Activated T-cell treated with anti-CD3 and anti-CD28 coated beads, Interleukin-2, amount 50 U/mL, for 4 hours (primary cell): Measurements from ENCODE around the gene DLG2. TPM values are rescaled to one million over a fixed set of nuclear protein-coding genes. Genes with fewer than 3 reads are reported as not detected.

Experiments
- ATAC-seq, 2 donors: fragments of 200-7000 bp; cut with Tn5 transposase; one replicate each; pipeline ENCODE4 v1.10.0; 2021
- DNase-seq: peaks from one replicate; pipeline ENCODE4 v3.0.0-alpha.2; 2020
- H3K27me3 Mint-ChIP-seq: one replicate; pipeline ENCODE4 v1.8.0; 2021; ENCODE audit warnings: low read depth, mixed read lengths
- H3K36me3 Mint-ChIP-seq: one replicate; pipeline ENCODE4 v1.8.0; 2022; ENCODE audit warnings: mixed read lengths; ENCODE audit not compliant: insufficient read depth
- H3K4me1 Mint-ChIP-seq: one replicate; pipeline ENCODE4 v1.8.0; 2021; ENCODE audit warnings: low read depth, mixed read lengths
- H3K4me3 Mint-ChIP-seq: one replicate; pipeline ENCODE4 v1.8.0; 2021; ENCODE audit warnings: mild to moderate bottlenecking, moderate library complexity, mixed read lengths
- H3K9me3 Mint-ChIP-seq: one replicate; pipeline ENCODE4 v1.8.0; 2021; ENCODE audit warnings: mixed read lengths
- total RNA-seq, 3 donors: library from RNA; stranded (reverse); gene quantifications; one replicate each; pipeline ENCODE4 v1.2.1, GENCODE V29; 2021

The DLG2 gene
- total RNA-seq, 3 donors from 2014 or later = 0.54 to 1.3 (median 0.58) TPM

GRCh38 chr11:84564867-84565184 lies 1062.3 kb downstream of the DLG2 start:
- no peak for DNase-seq
- H3K27me3 Mint-ChIP-seq = no peaks in the 10 kb centered on the region
- ATAC-seq = no peak
- H3K4me3 Mint-ChIP-seq = no peak overlapping the region
- H3K9me3 Mint-ChIP-seq = no peaks in the 10 kb centered on the region
- no peaks in the 10 kb centered on the region for H3K4me1 Mint-ChIP-seq
- no peaks in the 10 kb centered on the region for H3K36me3 Mint-ChIP-seq

GRCh38 chr11:84564180-84564866 lies 1062.8 kb downstream of the DLG2 start:
- ATAC-seq = no peak
- DNase-seq = no peak
- H3K4me1 Mint-ChIP-seq = no peaks in the 10 kb centered on the region

GRCh38 chr11:84563356-84563755 lies 1063.8 kb downstream of the DLG2 start:
- no peaks in the 10 kb centered on the region for H3K27me3 Mint-ChIP-seq
- no peaks in the 10 kb centered on the region for H3K36me3 Mint-ChIP-seq
- no peaks in the 10 kb centered on the region for H3K4me1 Mint-ChIP-seq
- H3K4me3 Mint-ChIP-seq = no peak overlapping the region
- DNase-seq = no peak
- no peak for ATAC-seq
- no peaks in the 10 kb centered on the region for H3K9me3 Mint-ChIP-seq

More at GRCh38 chr11:84564180-84564866, 1062.8 kb downstream of the DLG2 start:
- Mint-ChIP-seq H3K27me3 (no peaks in the 10 kb centered on the region), H3K9me3 (no peaks in the 10 kb centered on the region), H3K4me3 (no peak overlapping the region), H3K36me3 (no peaks in the 10 kb centered on the region)

GRCh38 chr11:84560206-84560605 lies 1066.9 kb downstream of the DLG2 start:
- ATAC-seq (no peak), DNase-seq (no peak)
- Mint-ChIP-seq H3K4me1 (no peaks in the 10 kb centered on the region), H3K9me3 (peaks cover 3% of the 10 kb centered on the region), H3K36me3 (no peaks in the 10 kb centered on the region), H3K27me3 (no peaks in the 10 kb centered on the region), H3K4me3 (no peak overlapping the region)

- ATAC-seq = no peak
- no peaks in the 10 kb centered on the region for H3K4me1 Mint-ChIP-seq
- no peaks in the 10 kb centered on the region for H3K27me3 Mint-ChIP-seq
- H3K4me3 Mint-ChIP-seq = no peak overlapping the region
- DNase-seq = no peak
- peaks cover 3% of the 10 kb centered on the region for H3K9me3 Mint-ChIP-seq
- no peaks in the 10 kb centered on the region for H3K36me3 Mint-ChIP-seq
Measured at GRCh38 chr11:84558085-84558905, 1068.8 kb downstream of the DLG2 start.

GRCh38 chr11:84552791-84553190 lies 1074.4 kb downstream of the DLG2 start:
- peaks cover 3% of the 10 kb centered on the region for H3K9me3 Mint-ChIP-seq
- no peak for ATAC-seq
- no peaks in the 10 kb centered on the region for H3K36me3 Mint-ChIP-seq
- H3K4me3 Mint-ChIP-seq = no peak overlapping the region
- no peaks in the 10 kb centered on the region for H3K4me1 Mint-ChIP-seq
- DNase-seq = no peak
- no peaks in the 10 kb centered on the region for H3K27me3 Mint-ChIP-seq

GRCh38 chr11:84549217-84549616 lies 1077.9 kb downstream of the DLG2 start:
- H3K36me3 Mint-ChIP-seq = no peaks in the 10 kb centered on the region
- DNase-seq (no peak), ATAC-seq (no peak)
- H3K9me3 Mint-ChIP-seq = peaks cover 6% of the 10 kb centered on the region
- no peak overlapping the region for H3K4me3 Mint-ChIP-seq
- H3K27me3 Mint-ChIP-seq = no peaks in the 10 kb centered on the region
- H3K4me1 Mint-ChIP-seq = no peaks in the 10 kb centered on the region

GRCh38 chr11:84544566-84544965 lies 1082.6 kb downstream of the DLG2 start:
- Mint-ChIP-seq H3K36me3 (no peaks in the 10 kb centered on the region), H3K9me3 (peaks cover 6% of the 10 kb centered on the region), H3K4me3 (no peak overlapping the region), H3K27me3 (no peaks in the 10 kb centered on the region), H3K4me1 (no peaks in the 10 kb centered on the region)
- no peak for DNase-seq
- ATAC-seq = no peak

- peaks cover 6% of the 10 kb centered on the region for H3K9me3 Mint-ChIP-seq
- ATAC-seq = no peak
- DNase-seq = no peak
- no peak overlapping the region for H3K4me3 Mint-ChIP-seq
- no peaks in the 10 kb centered on the region for H3K36me3 Mint-ChIP-seq
- no peaks in the 10 kb centered on the region for H3K4me1 Mint-ChIP-seq
- H3K27me3 Mint-ChIP-seq = no peaks in the 10 kb centered on the region
Measured at GRCh38 chr11:84543367-84544159, 1083.6 kb downstream of the DLG2 start.

- H3K27me3 Mint-ChIP-seq = no peaks in the 10 kb centered on the region
- H3K9me3 Mint-ChIP-seq = peaks cover 9% of the 10 kb centered on the region
Measured at GRCh38 chr11:84541731-84542340, 1085.3 kb downstream of the DLG2 start.

GRCh38 chr11:84536456-84536855 lies 1090.7 kb downstream of the DLG2 start:
- ATAC-seq = no peak

More at GRCh38 chr11:84541731-84542340, 1085.3 kb downstream of the DLG2 start:
- Mint-ChIP-seq H3K36me3 (no peaks in the 10 kb centered on the region), H3K4me1 (no peaks in the 10 kb centered on the region), H3K4me3 (no peak overlapping the region)
- ATAC-seq = no peak
- no peak for DNase-seq

GRCh38 chr11:84532364-84532763 lies 1094.8 kb downstream of the DLG2 start:
- Mint-ChIP-seq H3K9me3 (peaks cover 20% of the 10 kb centered on the region), H3K27me3 (no peaks in the 10 kb centered on the region), H3K36me3 (no peaks in the 10 kb centered on the region), H3K4me1 (no peaks in the 10 kb centered on the region), H3K4me3 (no peak overlapping the region)
- no peak for ATAC-seq
- no peak for DNase-seq

More at GRCh38 chr11:84536456-84536855, 1090.7 kb downstream of the DLG2 start:
- H3K9me3 Mint-ChIP-seq = peaks cover 4% of the 10 kb centered on the region
- H3K27me3 Mint-ChIP-seq = no peaks in the 10 kb centered on the region
- no peak for DNase-seq
- H3K4me1 Mint-ChIP-seq = no peaks in the 10 kb centered on the region
- H3K36me3 Mint-ChIP-seq = no peaks in the 10 kb centered on the region
- H3K4me3 Mint-ChIP-seq = no peak overlapping the region

GRCh38 chr11:84526250-84526649 lies 1100.9 kb downstream of the DLG2 start:
- H3K4me3 Mint-ChIP-seq = no peak overlapping the region
- H3K9me3 Mint-ChIP-seq = peaks cover 32% of the 10 kb centered on the region
- no peaks in the 10 kb centered on the region for H3K4me1 Mint-ChIP-seq
- no peaks in the 10 kb centered on the region for H3K36me3 Mint-ChIP-seq
- H3K27me3 Mint-ChIP-seq = no peaks in the 10 kb centered on the region
- DNase-seq (no peak), ATAC-seq (no peak)

GRCh38 chr11:84524422-84525051 lies 1102.6 kb downstream of the DLG2 start:
- Mint-ChIP-seq H3K4me3 (no peak overlapping the region), H3K9me3 (peaks cover 26% of the 10 kb centered on the region), H3K4me1 (no peaks in the 10 kb centered on the region), H3K36me3 (no peaks in the 10 kb centered on the region), H3K27me3 (no peaks in the 10 kb centered on the region)
- ATAC-seq = no peak
- DNase-seq = no peak
